Dedifferentiated amniotic fluid mesenchymal stem cell (primary cell): ENCODE measurements around the gene KDM2B.

Experiments
- DNase-seq: peaks from one replicate; pipeline ENCODE4 v3.0.0-alpha.2; 2016; ENCODE audit errors: extremely low spot score

KDM2B gene

GRCh38 chr12:121562488-121562887, 18.3 kb downstream of the KDM2B start:
- DNase-seq: no peak

- no peak for DNase-seq
Observed at GRCh38 chr12:121561009-121561395, 19.8 kb downstream of the KDM2B start.

- DNase-seq: no peak
Observed at GRCh38 chr12:121560392-121561008, 20.3 kb downstream of the KDM2B start.

GRCh38 chr12:121558956-121559355, 21.9 kb downstream of the KDM2B start:
- DNase-seq: no peak

GRCh38 chr12:121550974-121551634, 29.7 kb downstream of the KDM2B start:
- no peak for DNase-seq

GRCh38 chr12:121549075-121549474, 31.7 kb downstream of the KDM2B start:
- no peak for DNase-seq

GRCh38 chr12:121545480-121545879, 35.3 kb downstream of the KDM2B start:
- no peak for DNase-seq

GRCh38 chr12:121543786-121544185, 37.0 kb downstream of the KDM2B start:
- no peak for DNase-seq

GRCh38 chr12:121539908-121540307, 40.9 kb downstream of the KDM2B start:
- DNase-seq: no peak

GRCh38 chr12:121538699-121539061, 42.1 kb downstream of the KDM2B start:
- DNase-seq: no peak

GRCh38 chr12:121537814-121538698, 42.8 kb downstream of the KDM2B start:
- DNase-seq: no peak

GRCh38 chr12:121536899-121537813, 43.7 kb downstream of the KDM2B start:
- DNase-seq: peak; percentile 31

- peak; percentile 72 for DNase-seq
Observed at GRCh38 chr12:121536054-121536898, 44.5 kb downstream of the KDM2B start.

- no peak for DNase-seq
Observed at GRCh38 chr12:121535150-121536053, 45.4 kb downstream of the KDM2B start.

GRCh38 chr12:121534495-121535148, 46.2 kb downstream of the KDM2B start:
- DNase-seq: no peak

- DNase-seq: no peak
Observed at GRCh38 chr12:121533394-121534090, 47.3 kb downstream of the KDM2B start.

GRCh38 chr12:121532503-121533393, 48.1 kb downstream of the KDM2B start:
- DNase-seq: peak; percentile 34

- no peak for DNase-seq
Observed at GRCh38 chr12:121531356-121531750, 49.5 kb downstream of the KDM2B start.
